ENCODE measurements around the gene STAT5B. TPM values are rescaled to one million over a fixed set of nuclear protein-coding genes. Genes with fewer than 3 reads are reported as not detected.
"Not testable (repeated sequence)": the region's sequence is repeated elsewhere in the genome, so short reads cannot be mapped to it uniquely, and the experiment has no call there.

STAT5B gene
- total and polyA plus RNA-seq, 11 donors = 13.0 to 51.9 (median 31.4) TPM

DNA sequence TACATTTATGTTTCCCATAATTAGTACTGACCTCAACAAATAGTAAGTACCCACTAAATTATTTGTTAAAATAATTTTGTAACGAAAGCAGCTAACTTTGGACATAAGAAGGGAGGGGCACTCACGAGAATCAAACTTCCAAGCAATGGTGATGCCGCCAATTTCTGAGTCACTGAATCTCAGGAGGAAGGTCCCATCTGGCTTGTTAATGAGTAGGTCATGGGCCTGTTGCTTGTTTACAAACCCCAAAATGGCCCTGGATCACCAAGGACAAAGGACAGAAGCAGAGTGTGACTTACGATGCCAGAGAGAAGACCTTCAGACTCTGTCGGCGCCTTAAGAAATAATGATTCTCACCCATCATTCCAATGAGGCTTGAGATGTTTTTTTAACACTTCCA, 66.1 kb downstream of the STAT5B start:
- no peaks in the 10 kb centered on the region for H3K27me3 ChIP-seq
- H3K36me3 ChIP-seq = peaks cover 2 to 100% (median 97%) of the 10 kb centered on the region in 9 donors
- ATAC-seq (peak in 1 of 4 donors; percentile 35), DNase-seq (no peak)
- H3K4me1 ChIP-seq = peaks cover 0 to 11% (median 0%) of the 10 kb centered on the region in 12 donors
- peak overlapping the region in 2 of 12 donors; percentile 11 to 50 for H3K27ac ChIP-seq
- 89 to 95% (median 92%) methylated on average over 6 of the region's 6 CpGs for WGBS, 4 donors
- no peaks in the 10 kb centered on the region for H3K9me3 ChIP-seq
- H3K4me3 ChIP-seq = no peak overlapping the region
- intact Hi-C loops (cut with DNase I) = no loop called here
- no peak for TF ChIP-seq POLR2A (IDR thresholded peaks at IDR 0.05)
- TF ChIP-seq, protein P1, sequence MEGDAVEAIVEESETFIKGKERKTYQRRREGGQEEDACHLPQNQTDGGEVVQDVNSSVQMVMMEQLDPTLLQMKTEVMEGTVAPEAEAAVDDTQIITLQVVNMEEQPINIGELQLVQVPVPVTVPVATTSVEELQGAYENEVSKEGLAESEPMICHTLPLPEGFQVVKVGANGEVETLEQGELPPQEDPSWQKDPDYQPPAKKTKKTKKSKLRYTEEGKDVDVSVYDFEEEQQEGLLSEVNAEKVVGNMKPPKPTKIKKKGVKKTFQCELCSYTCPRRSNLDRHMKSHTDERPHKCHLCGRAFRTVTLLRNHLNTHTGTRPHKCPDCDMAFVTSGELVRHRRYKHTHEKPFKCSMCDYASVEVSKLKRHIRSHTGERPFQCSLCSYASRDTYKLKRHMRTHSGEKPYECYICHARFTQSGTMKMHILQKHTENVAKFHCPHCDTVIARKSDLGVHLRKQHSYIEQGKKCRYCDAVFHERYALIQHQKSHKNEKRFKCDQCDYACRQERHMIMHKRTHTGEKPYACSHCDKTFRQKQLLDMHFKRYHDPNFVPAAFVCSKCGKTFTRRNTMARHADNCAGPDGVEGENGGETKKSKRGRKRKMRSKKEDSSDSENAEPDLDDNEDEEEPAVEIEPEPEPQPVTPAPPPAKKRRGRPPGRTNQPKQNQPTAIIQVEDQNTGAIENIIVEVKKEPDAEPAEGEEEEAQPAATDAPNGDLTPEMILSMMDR (IDR thresholded peaks at IDR 0.05) = no peak

DNA sequence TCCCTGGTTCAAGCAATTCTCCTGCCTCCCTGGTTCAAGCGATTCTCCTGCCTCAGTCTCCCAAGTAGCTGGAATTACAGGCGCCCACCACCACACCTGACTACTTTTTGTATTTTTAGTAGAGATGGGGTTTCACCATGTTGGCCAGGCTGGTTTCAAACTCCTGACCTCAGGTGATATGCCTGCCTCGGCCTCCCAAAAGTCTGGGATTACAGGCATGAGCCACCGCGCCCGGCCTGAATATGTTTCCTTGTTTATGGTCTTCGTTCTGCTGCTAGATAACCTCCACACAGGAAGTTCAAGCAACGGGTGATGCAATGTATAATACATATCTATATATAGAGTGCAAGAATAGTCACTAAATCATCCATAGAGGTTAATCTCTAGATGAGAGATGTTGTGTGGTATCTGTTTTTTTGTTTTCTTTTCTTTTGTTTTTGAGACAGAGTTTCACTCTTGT, 70.0 kb downstream of the STAT5B start:
- H3K9me3 ChIP-seq; H3K27ac ChIP-seq; ATAC-seq; DNase-seq; intact Hi-C loops (cut with DNase I); H3K4me1 ChIP-seq; H3K27me3 ChIP-seq; H3K4me3 ChIP-seq: not testable (repeated sequence)
- H3K36me3 ChIP-seq = peaks cover 2 to 100% (median 96%) of the 10 kb centered on the region in 9 donors
- WGBS, 4 donors = 76 to 84% (median 80%) methylated on average over 8 of the region's 8 CpGs

DNA sequence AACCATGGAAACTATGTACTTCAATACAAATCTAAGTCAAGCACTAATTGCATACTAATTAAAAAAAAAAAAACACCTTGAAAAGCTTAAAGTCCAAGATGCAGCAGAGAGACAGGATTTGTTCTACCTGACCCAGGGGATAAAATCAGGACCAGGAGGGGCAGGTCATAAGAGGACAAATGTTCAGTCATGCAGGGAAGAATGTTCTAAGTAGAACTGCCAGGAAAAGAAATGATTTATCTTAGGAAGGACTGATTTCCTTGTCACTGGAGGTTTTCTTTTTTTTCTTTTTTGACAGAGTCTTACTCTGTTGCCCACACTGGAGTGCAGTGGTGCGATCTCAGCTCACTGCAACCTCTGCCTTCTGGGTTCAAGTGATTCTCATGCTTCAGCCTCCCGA, 72.8 kb downstream of the STAT5B start:
- intact Hi-C loops (cut with DNase I) = no loop called here
- WGBS, 4 donors = 95 to 99% (median 98%) methylated on average over 2 of the region's 2 CpGs
- TF ChIP-seq, protein P1 (IDR thresholded peaks at IDR 0.05) = no peak
- TF ChIP-seq POLR2A (IDR thresholded peaks at IDR 0.05) = no peak
- Histone ChIP-seq H3K4me1 (peaks cover 0 to 14% (median 9%) of the 10 kb centered on the region in 12 donors), H3K27me3 (no peaks in the 10 kb centered on the region), H3K36me3 (peaks cover 0 to 92% (median 77%) of the 10 kb centered on the region in 9 donors), H3K9me3 (no peaks in the 10 kb centered on the region), H3K27ac (no peak overlapping the region), H3K4me3 (no peak overlapping the region)
- ATAC-seq (no peak), DNase-seq (no peak)

DNA sequence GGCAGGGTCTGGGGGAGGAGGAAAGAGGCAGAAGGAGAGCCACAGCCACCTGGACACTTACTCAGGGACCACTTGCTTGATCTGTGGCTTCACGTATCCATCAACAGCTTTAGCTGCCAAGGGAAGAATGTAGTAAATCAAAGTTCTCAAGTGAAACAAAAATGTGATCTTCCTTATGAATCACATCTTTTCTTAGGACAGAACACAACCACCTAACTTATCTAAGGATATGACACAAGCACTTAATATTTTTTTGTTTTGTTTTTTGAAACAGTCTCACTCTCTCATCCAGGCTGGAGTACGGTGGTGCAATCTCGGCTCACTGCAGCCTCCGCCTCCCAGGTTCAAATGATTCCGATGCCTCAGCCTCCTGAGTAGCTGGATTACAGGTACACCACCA, 73.5 kb downstream of the STAT5B start:
- Histone ChIP-seq H3K9me3 (no peaks in the 10 kb centered on the region), H3K4me1 (peaks cover 0 to 14% (median 9%) of the 10 kb centered on the region in 12 donors), H3K27ac (no peak overlapping the region), H3K27me3 (no peaks in the 10 kb centered on the region), H3K4me3 (no peak overlapping the region), H3K36me3 (peaks cover 0 to 85% (median 70%) of the 10 kb centered on the region in 9 donors)
- DNase-seq = no peak
- ATAC-seq = no peak
- TF ChIP-seq POLR2A (IDR thresholded peaks at IDR 0.05) = no peak
- 96 to 97% (median 97%) methylated on average over 5 of the region's 5 CpGs for WGBS, 4 donors
- intact Hi-C loops (cut with DNase I) = no loop called here

DNA sequence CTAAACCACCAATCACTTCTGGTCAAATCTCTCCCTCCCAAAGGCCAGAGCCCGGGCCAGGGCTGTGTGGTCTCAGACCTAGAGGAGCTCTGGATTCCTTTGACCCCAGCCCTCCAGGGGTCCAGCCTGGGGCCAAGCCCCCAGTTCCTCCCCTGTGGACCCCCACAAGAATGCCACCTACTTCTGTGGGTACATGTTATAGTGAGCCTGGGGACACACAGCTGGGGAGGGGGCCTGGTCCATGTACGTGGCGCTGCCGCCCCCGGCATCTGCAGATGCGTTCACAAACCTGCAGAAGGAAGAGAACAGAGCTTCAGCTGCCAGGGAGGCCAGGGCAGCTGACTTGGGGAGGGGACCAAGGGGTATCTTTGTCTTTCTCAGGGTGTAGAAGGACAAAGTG, 74.0 kb downstream of the STAT5B start:
- WGBS, 4 donors = 92 to 99% (median 95%) methylated on average over 6 of the region's 6 CpGs
- H3K27ac ChIP-seq = no peak overlapping the region
- ATAC-seq = no peak
- peaks cover 0 to 80% (median 65%) of the 10 kb centered on the region in 9 donors for H3K36me3 ChIP-seq
- H3K27me3 ChIP-seq = no peaks in the 10 kb centered on the region
- H3K9me3 ChIP-seq = no peaks in the 10 kb centered on the region
- intact Hi-C loops (cut with DNase I) = no loop called here
- H3K4me1 ChIP-seq = peaks cover 0 to 14% (median 9%) of the 10 kb centered on the region in 12 donors
- TF ChIP-seq POLR2A (IDR thresholded peaks at IDR 0.05) = no peak
- TF ChIP-seq, protein P1 (IDR thresholded peaks at IDR 0.05) = no peak
- no peak for DNase-seq
- H3K4me3 ChIP-seq = no peak overlapping the region
